ENCODE data around the gene FAM240A. TPM values are rescaled to one million over a fixed set of nuclear protein-coding genes. Genes with fewer than 3 reads are reported as not detected.
A peak's percentile ranks its signal among the peaks of the same experiment; 100 is the strongest.

FAM240A gene
- total RNA-seq, 4 donors from 2014 or later: 0.18 TPM; not detected in 3

GRCh38 chr3:46664971-46665762 is 52.8 kb downstream of the FAM240A start:
- no peak for ATAC-seq

GRCh38 chr3:46665763-46666452 is 53.6 kb downstream of the FAM240A start:
- no peaks in the 10 kb centered on the region for H3K9me3 ChIP-seq
- intact Hi-C loops (cut with DNase I; ENCODE audit: low total_unique reads) (no loop called here), in situ Hi-C loops (cut with MboI; ENCODE audit: low sequenced_read_pairs in 4 of 4) (no loop called here)
- H3K36me3 ChIP-seq: peaks cover 0 to 5% of the 10 kb centered on the region in 2 donors
- TF ChIP-seq, protein P1, sequence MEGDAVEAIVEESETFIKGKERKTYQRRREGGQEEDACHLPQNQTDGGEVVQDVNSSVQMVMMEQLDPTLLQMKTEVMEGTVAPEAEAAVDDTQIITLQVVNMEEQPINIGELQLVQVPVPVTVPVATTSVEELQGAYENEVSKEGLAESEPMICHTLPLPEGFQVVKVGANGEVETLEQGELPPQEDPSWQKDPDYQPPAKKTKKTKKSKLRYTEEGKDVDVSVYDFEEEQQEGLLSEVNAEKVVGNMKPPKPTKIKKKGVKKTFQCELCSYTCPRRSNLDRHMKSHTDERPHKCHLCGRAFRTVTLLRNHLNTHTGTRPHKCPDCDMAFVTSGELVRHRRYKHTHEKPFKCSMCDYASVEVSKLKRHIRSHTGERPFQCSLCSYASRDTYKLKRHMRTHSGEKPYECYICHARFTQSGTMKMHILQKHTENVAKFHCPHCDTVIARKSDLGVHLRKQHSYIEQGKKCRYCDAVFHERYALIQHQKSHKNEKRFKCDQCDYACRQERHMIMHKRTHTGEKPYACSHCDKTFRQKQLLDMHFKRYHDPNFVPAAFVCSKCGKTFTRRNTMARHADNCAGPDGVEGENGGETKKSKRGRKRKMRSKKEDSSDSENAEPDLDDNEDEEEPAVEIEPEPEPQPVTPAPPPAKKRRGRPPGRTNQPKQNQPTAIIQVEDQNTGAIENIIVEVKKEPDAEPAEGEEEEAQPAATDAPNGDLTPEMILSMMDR (IDR thresholded peaks at IDR 0.05 in 4 of 5, conservative IDR thresholded peaks at IDR 0.05 in 1 of 5): no peak
- no peak for TF ChIP-seq POLR2A (IDR thresholded peaks at IDR 0.05)
- no peak overlapping the region for H3K27ac ChIP-seq
- no peaks in the 10 kb centered on the region for H3K27me3 ChIP-seq
- DNase-seq: peak in 1 of 2 donors; percentile 7
- H3K4me1 ChIP-seq: peaks cover 2 to 23% of the 10 kb centered on the region in 2 donors
- H3K4me3 ChIP-seq: no peak overlapping the region
- ATAC-seq: no peak

More at GRCh38 chr3:46664971-46665762, 52.8 kb downstream of the FAM240A start:
- no peak overlapping the region for H3K27ac ChIP-seq
- no peak for TF ChIP-seq POLR2A (IDR thresholded peaks at IDR 0.05)
- TF ChIP-seq, protein P1 (IDR thresholded peaks at IDR 0.05 in 4 of 5, conservative IDR thresholded peaks at IDR 0.05 in 1 of 5): no peak
- DNase-seq: peak in 1 of 2 donors; percentile 7
- no peaks in the 10 kb centered on the region for H3K9me3 ChIP-seq
- in situ Hi-C loops (cut with MboI; ENCODE audit: low sequenced_read_pairs in 4 of 4) (no loop called here), intact Hi-C loops (cut with DNase I; ENCODE audit: low total_unique reads) (no loop called here)
- H3K4me1 ChIP-seq: peaks cover 7 to 27% of the 10 kb centered on the region in 2 donors
- no peaks in the 10 kb centered on the region for H3K36me3 ChIP-seq
- H3K4me3 ChIP-seq: no peak overlapping the region
- H3K27me3 ChIP-seq: no peaks in the 10 kb centered on the region

DNA sequence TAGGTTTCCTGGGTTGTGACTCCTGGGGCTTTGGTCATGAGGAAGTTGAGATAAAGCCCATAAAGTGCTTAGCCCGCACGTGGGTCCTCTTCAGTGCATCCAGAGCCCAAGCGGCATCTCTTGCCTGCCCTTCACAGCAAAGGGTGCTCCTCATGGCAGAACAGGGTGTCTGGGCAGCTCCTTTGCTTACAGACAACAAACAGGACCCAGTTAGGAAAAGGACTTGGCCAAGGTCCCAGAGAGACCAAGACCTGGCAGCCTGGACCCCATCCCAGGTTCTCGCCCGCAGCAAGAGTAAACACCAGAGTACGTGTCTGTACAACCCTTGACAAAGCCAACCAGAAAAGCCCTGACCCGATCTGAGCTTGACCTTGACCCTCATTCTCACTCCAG is 54.1 kb downstream of the FAM240A start:
- in situ Hi-C loops (cut with MboI; ENCODE audit: low sequenced_read_pairs in 4 of 4) (no loop called here), intact Hi-C loops (cut with DNase I; ENCODE audit: low total_unique reads) (no loop called here)
- H3K27me3 ChIP-seq: no peaks in the 10 kb centered on the region
- no peak overlapping the region for H3K4me3 ChIP-seq
- H3K4me1 ChIP-seq: peaks cover 0 to 22% of the 10 kb centered on the region in 2 donors
- ATAC-seq: no peak
- DNase-seq: peak; percentile 0 to 6
- no peaks in the 10 kb centered on the region for H3K9me3 ChIP-seq
- peaks cover 0 to 6% of the 10 kb centered on the region in 2 donors for H3K36me3 ChIP-seq
- H3K27ac ChIP-seq: no peak overlapping the region
- TF ChIP-seq, protein P1 (IDR thresholded peaks at IDR 0.05 in 4 of 5, conservative IDR thresholded peaks at IDR 0.05 in 1 of 5): no peak
- no peak for TF ChIP-seq POLR2A (IDR thresholded peaks at IDR 0.05)

DNA sequence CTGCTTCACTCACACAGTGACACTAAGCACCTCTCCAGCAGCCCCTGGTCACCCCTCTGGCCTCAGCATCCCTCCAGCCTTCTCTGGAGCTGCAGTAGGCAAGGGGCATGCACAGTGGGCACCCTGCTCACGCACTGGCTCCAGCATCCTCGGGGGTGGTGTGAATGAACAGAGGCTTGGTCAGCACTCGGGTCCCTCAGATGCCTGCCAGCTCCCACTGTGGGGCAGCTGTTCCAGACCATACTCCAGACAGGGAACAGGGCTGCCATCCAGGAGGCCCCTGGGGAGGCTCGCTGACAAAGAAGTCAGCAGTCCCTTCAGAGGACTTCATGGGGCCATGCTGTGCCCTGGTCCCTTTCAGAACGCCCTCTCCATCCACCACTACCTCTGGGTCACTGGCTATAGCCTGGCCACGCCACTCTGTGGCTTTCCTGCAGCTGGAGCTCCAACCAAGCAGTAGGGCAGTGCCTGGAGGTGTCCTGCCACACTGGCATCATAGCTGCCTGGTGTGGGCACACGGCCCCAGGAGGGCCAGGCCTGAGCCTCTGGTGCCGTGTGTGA is 54.8 kb downstream of the FAM240A start:
- H3K4me1 ChIP-seq: peaks cover 0 to 22% of the 10 kb centered on the region in 2 donors
- H3K36me3 ChIP-seq: peaks cover 0 to 6% of the 10 kb centered on the region in 2 donors
- ATAC-seq (no peak), DNase-seq (peak; percentile 1 to 14)
- no peaks in the 10 kb centered on the region for H3K9me3 ChIP-seq
- in situ Hi-C loops (cut with MboI; ENCODE audit: low sequenced_read_pairs in 4 of 4): no loop called here
- TF ChIP-seq, protein P1 (IDR thresholded peaks at IDR 0.05 in 4 of 5, conservative IDR thresholded peaks at IDR 0.05 in 1 of 5): no peak
- TF ChIP-seq POLR2A (IDR thresholded peaks at IDR 0.05): no peak
- intact Hi-C loops (cut with DNase I; ENCODE audit: low total_unique reads): no loop called here
- no peak overlapping the region for H3K4me3 ChIP-seq
- H3K27ac ChIP-seq: no peak overlapping the region
- H3K27me3 ChIP-seq: no peaks in the 10 kb centered on the region

Measured in gastrocnemius medialis (tissue), 4 donors.